ENCODE data around the gene CIC. TPM values are rescaled to one million over a fixed set of nuclear protein-coding genes. Genes with fewer than 3 reads are reported as not detected.
A peak's percentile ranks its signal among the peaks of the same experiment; 100 is the strongest.
"Not testable (repeated sequence)": the region's sequence is repeated elsewhere in the genome, so short reads cannot be mapped to it uniquely, and the experiment has no call there.

Gene CIC
- total and polyA plus RNA-seq, 2 of the 13 experiments (the other 11 are each of a cell fraction or from before 2014, with no cell fraction given): 5.9 to 8.0 TPM

GRCh38 chr19:42266105-42266504 is 2.9 kb upstream of the CIC start:
- WGBS (ENCODE audit: low lambda C conversion rate): 61% methylated on average over 4 of the region's 4 CpGs
- H3K9ac ChIP-seq (ENCODE audit: insufficient read depth, low read depth, low read length); H3K36me3 ChIP-seq (replicated peaks in 1 of 2; ENCODE audit: control insufficient read depth in 1 of 2, insufficient read depth in 2 of 2, low read length in 2 of 2); intact Hi-C loops (cut with micrococcal nuclease; ENCODE audit: unreplicated experiment); H3K4me3 ChIP-seq (replicated peaks in 1 of 3; ENCODE audit: insufficient read depth in 1 of 3, low read depth in 2 of 3, low read length in 3 of 3); in situ Hi-C loops (cut with HindIII; ENCODE audit: extremely low pct_ligation_motif_present, low pct_unique_long_range_greater_than_20kb); H4K20me1 ChIP-seq (ENCODE audit: insufficient read depth, low read length); FAIRE-seq; H3K27ac ChIP-seq (ENCODE audit: extremely low read length, insufficient read depth, low read length); H3K9me3 ChIP-seq (ENCODE audit: low read length); H2AFZ ChIP-seq (ENCODE audit: low read length); ATAC-seq; POLR2A ChIA-PET; H3K27me3 ChIP-seq (ENCODE audit: control insufficient read depth in 1 of 2, insufficient read depth in 2 of 2, low read length in 2 of 2); BruUV-seq (replicated peaks); CTCF ChIA-PET (ENCODE audit: low intra/inter-chr PET ratio, low total read pairs); DNase-seq (ENCODE audit: low spot score); H3K4me2 ChIP-seq (ENCODE audit: low read depth, low read length): not testable (repeated sequence)
- H3K79me2 ChIP-seq (ENCODE audit: insufficient read depth, low read length): peaks cover 14% of the 10 kb centered on the region
- peak; percentile 44 for TF ChIP-seq ZNF121 (CRISPR knock-in tag; IDR thresholded peaks at IDR 0.05)
- H3K4me1 ChIP-seq (ENCODE audit: insufficient read depth, low read length): peaks cover 23% of the 10 kb centered on the region

- POLR2A ChIA-PET: interaction anchor here (0.6 to 1.3 kb wide), 4 partner anchors 12 to 24 kb away, joined by 3 to 7 read pairs (median 3); partner anchors contain the start of gene GSK3A
- Histone ChIP-seq H3K9ac (ENCODE audit: insufficient read depth, low read depth, low read length) (peak overlapping the region; percentile 78), H3K4me1 (ENCODE audit: insufficient read depth, low read length) (peaks cover 29% of the 10 kb centered on the region), H3K4me2 (ENCODE audit: low read depth, low read length) (peak overlapping the region; percentile 99), H3K79me2 (ENCODE audit: insufficient read depth, low read length) (peaks cover 19% of the 10 kb centered on the region), H3K4me3 (replicated peaks in 1 of 3; ENCODE audit: insufficient read depth in 1 of 3, low read depth in 2 of 3, low read length in 3 of 3) (peak overlapping the region; percentile 51 to 81 (median 65); a peak in 4 of 6 replicates)
- H3K27me3 ChIP-seq (ENCODE audit: control insufficient read depth in 1 of 2, insufficient read depth in 2 of 2, low read length in 2 of 2); H2AFZ ChIP-seq (ENCODE audit: low read length); H3K27ac ChIP-seq (ENCODE audit: extremely low read length, insufficient read depth, low read length); H3K9me3 ChIP-seq (ENCODE audit: low read length); DNase-seq (ENCODE audit: low spot score); H3K36me3 ChIP-seq (replicated peaks in 1 of 2; ENCODE audit: control insufficient read depth in 1 of 2, insufficient read depth in 2 of 2, low read length in 2 of 2); in situ Hi-C loops (cut with HindIII; ENCODE audit: extremely low pct_ligation_motif_present, low pct_unique_long_range_greater_than_20kb); H4K20me1 ChIP-seq (ENCODE audit: insufficient read depth, low read length); intact Hi-C loops (cut with micrococcal nuclease; ENCODE audit: unreplicated experiment); ATAC-seq; FAIRE-seq; CTCF ChIA-PET (ENCODE audit: low intra/inter-chr PET ratio, low total read pairs); BruUV-seq (replicated peaks): not testable (repeated sequence)
- 62% methylated on average over 25 of the region's 25 CpGs for WGBS (ENCODE audit: low lambda C conversion rate)
- TF ChIP-seq CEBPG (CRISPR knock-in tag; IDR thresholded peaks at IDR 0.05) (0 out of 2 replicates have a peak, but pooled peaks have one; percentile 29), CEBPB (IDR thresholded peaks at IDR 0.05; ENCODE audit: borderline replicate concordance, low read depth, low read length) (peak; percentile 35; the same call in 1 of the 2 replicates)
Measured at GRCh38 chr19:42266928-42267603, 2.0 kb upstream of the CIC start.
